Prostate gland (tissue), 2 donors: ENCODE data around the gene PLEKHM2.

ENCODE experiments used
- CTCF ChIP-seq, 4 experiments: fragments of 200-600 bp in 2 of 4; fragments of 450-650 bp in 2 of 4; sonication (generic) in 2 of 4; IDR thresholded peaks; 1 replicate in 3 of 4; 2 replicates in 1 of 4; pipeline ENCODE4 v1.5.1; 2016 to 2019; ENCODE audit warnings: antibody characterized with exemption in 4 of 4, mild to moderate bottlenecking in 2 of 4, moderate library complexity in 2 of 4
- POLR2A ChIP-seq: fragments of 450-650 bp; IDR thresholded peaks from one replicate; pipeline ENCODE4 v1.6.1; 2016; ENCODE audit warnings: antibody characterized with exemption, mild to moderate bottlenecking
- POLR2AphosphoS5 ChIP-seq: sonication (generic); formaldehyde crosslinking; IDR thresholded peaks from one replicate; pipeline ENCODE4 v1.6.1; 2017; ENCODE audit warnings: antibody characterized with exemption

- no peak for TF ChIP-seq CTCF (IDR thresholded peaks at IDR 0.05)
- no peak for TF ChIP-seq POLR2AphosphoS5
- TF ChIP-seq POLR2A, result no peak
Measured at GRCh38 chr1:15696956-15697521, 12.9 kb downstream of the PLEKHM2 start.
